Activated T-cell treated with anti-CD3 and anti-CD28 coated beads for 24 hours (primary cell): ENCODE results near the gene KRTAP2-4.
"Not testable (repeated sequence)": the region's sequence is repeated elsewhere in the genome, so short reads cannot be mapped to it uniquely, and the experiment has no call there.

ENCODE experiments used
- DNase-seq: peaks from one replicate; pipeline ENCODE4 v3.0.0-alpha.2; 2020; ENCODE audit warnings: low read depth

KRTAP2-4 gene

GRCh38 chr17:41065829-41066624 is at the start of gene KRTAP2-4:
Gene KRTAP2-4, minus strand, starts transcription at chr17:41065879. Its CDS starts 34 bp downstream, at chr17:41065845.
- DNase-seq: no peak

- no peak for DNase-seq
Measured at GRCh38 chr17:41111151-41111885, 45.6 kb upstream of the KRTAP2-4 start.

GRCh38 chr17:41108728-41109386 is 43.2 kb upstream of the KRTAP2-4 start:
- not testable (repeated sequence) for DNase-seq

- DNase-seq: no peak
Measured at GRCh38 chr17:41107941-41108450, 42.3 kb upstream of the KRTAP2-4 start.

- not testable (repeated sequence) for DNase-seq
Measured at GRCh38 chr17:41105347-41105746, 39.7 kb upstream of the KRTAP2-4 start, which contains the start of gene KRTAP4-9. Gene KRTAP4-9, plus strand, starts transcription at chr17:41105389. Its CDS starts 0 bp downstream, at chr17:41105389.

GRCh38 chr17:41104386-41105038 is 38.8 kb upstream of the KRTAP2-4 start:
- not testable (repeated sequence) for DNase-seq

GRCh38 chr17:41103896-41104295 is 38.2 kb upstream of the KRTAP2-4 start:
- no peak for DNase-seq

GRCh38 chr17:41101586-41102259 is 36.0 kb upstream of the KRTAP2-4 start, which contains the start of gene KRTAP4-16:
Gene KRTAP4-16, minus strand, starts transcription at chr17:41102209. Its CDS starts 0 bp downstream, at chr17:41102209.
- DNase-seq: no peak

GRCh38 chr17:41099682-41100480 is 34.2 kb upstream of the KRTAP2-4 start:
- DNase-seq: not testable (repeated sequence)

GRCh38 chr17:41098481-41098880 is 32.8 kb upstream of the KRTAP2-4 start:
- no peak for DNase-seq

- no peak for DNase-seq
Measured at GRCh38 chr17:41098042-41098441, 32.4 kb upstream of the KRTAP2-4 start, which contains the start of gene KRTAP4-8. Gene KRTAP4-8, minus strand, starts transcription at chr17:41098142. Its CDS starts 58 bp downstream, at chr17:41098084.

- DNase-seq: no peak
Measured at GRCh38 chr17:41096055-41096454, 30.4 kb upstream of the KRTAP2-4 start.

GRCh38 chr17:41088760-41089352 is 23.2 kb upstream of the KRTAP2-4 start:
- not testable (repeated sequence) for DNase-seq

- not testable (repeated sequence) for DNase-seq
Measured at GRCh38 chr17:41084100-41084856, 18.6 kb upstream of the KRTAP2-4 start, which contains the start of gene KRTAP4-7. Gene KRTAP4-7, plus strand, starts transcription at chr17:41084150. Its CDS starts 57 bp downstream, at chr17:41084207.

- not testable (repeated sequence) for DNase-seq
Measured at GRCh38 chr17:41083427-41083826, 17.7 kb upstream of the KRTAP2-4 start.

GRCh38 chr17:41082626-41083025 is 16.9 kb upstream of the KRTAP2-4 start:
- DNase-seq: no peak

- no peak for DNase-seq
Measured at GRCh38 chr17:41076788-41077187, 11.1 kb upstream of the KRTAP2-4 start.

- no peak for DNase-seq
Measured at GRCh38 chr17:41073676-41074075, 8.0 kb upstream of the KRTAP2-4 start.
